ENCODE measurements around the gene PLXNC1.

Gene PLXNC1

DNA sequence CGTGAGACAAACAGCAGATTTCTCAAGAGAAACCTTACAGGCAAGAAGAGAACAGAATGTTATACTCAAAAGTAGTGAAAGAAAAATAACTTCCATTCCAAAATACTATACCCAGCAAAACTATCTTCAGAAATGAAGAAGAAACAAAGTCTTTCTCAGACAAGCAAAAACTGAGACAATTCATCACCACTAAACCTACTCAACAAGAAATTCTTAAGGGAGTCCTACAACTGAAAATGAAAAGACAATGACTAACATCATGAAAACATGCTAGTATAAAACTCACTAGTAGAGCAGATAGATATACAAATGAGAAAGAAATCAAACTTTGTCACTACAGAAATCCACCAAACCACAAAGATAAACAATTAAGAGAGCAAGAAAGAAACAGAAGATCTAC lies 204.8 kb downstream of the PLXNC1 start:
- H3K4me3 ChIP-seq (ENCODE audit: low read depth, low read length, poor library complexity, severe bottlenecking), result no peak overlapping the region
- no peaks in the 10 kb centered on the region for H3F3A ChIP-seq (ENCODE audit: insufficient read depth, low read length)
- H3K79me2 ChIP-seq (ENCODE audit: insufficient read depth, low read length), result no peaks in the 10 kb centered on the region
- no peak overlapping the region for H2AFZ ChIP-seq (ENCODE audit: low read length)
- peaks cover 34% of the 10 kb centered on the region for H3K9me3 ChIP-seq (ENCODE audit: low read length)
- H3K4me2 ChIP-seq (ENCODE audit: low read length), result no peak overlapping the region
- H3K36me3 ChIP-seq (ENCODE audit: insufficient read depth, low read length), result peaks cover 19% of the 10 kb centered on the region
- no peaks in the 10 kb centered on the region for H3K4me1 ChIP-seq (ENCODE audit: insufficient read depth, low read length, severe bottlenecking)
- no peak overlapping the region for H3K9ac ChIP-seq (ENCODE audit: low read length)
- TF ChIP-seq EZH2 (IDR thresholded peaks at IDR 0.05; ENCODE audit: borderline replicate concordance, low read length), result no peak
- TF ChIP-seq, protein P1, sequence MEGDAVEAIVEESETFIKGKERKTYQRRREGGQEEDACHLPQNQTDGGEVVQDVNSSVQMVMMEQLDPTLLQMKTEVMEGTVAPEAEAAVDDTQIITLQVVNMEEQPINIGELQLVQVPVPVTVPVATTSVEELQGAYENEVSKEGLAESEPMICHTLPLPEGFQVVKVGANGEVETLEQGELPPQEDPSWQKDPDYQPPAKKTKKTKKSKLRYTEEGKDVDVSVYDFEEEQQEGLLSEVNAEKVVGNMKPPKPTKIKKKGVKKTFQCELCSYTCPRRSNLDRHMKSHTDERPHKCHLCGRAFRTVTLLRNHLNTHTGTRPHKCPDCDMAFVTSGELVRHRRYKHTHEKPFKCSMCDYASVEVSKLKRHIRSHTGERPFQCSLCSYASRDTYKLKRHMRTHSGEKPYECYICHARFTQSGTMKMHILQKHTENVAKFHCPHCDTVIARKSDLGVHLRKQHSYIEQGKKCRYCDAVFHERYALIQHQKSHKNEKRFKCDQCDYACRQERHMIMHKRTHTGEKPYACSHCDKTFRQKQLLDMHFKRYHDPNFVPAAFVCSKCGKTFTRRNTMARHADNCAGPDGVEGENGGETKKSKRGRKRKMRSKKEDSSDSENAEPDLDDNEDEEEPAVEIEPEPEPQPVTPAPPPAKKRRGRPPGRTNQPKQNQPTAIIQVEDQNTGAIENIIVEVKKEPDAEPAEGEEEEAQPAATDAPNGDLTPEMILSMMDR (IDR thresholded peaks at IDR 0.05; ENCODE audit: low read length), result no peak
- H3K27ac ChIP-seq (ENCODE audit: low read depth, low read length, poor library complexity, severe bottlenecking), result no peak overlapping the region
- no peaks in the 10 kb centered on the region for H3K27me3 ChIP-seq (ENCODE audit: insufficient read depth, low read length)
- H4K20me1 ChIP-seq (ENCODE audit: insufficient read depth, low read length), result no peaks in the 10 kb centered on the region
- H3K9me2 ChIP-seq (ENCODE audit: low read depth, low read length), result no peaks in the 10 kb centered on the region

Data from OCI-LY1 (cell line).